Measurements from ENCODE around the gene ATP6V0D1.

DNA sequence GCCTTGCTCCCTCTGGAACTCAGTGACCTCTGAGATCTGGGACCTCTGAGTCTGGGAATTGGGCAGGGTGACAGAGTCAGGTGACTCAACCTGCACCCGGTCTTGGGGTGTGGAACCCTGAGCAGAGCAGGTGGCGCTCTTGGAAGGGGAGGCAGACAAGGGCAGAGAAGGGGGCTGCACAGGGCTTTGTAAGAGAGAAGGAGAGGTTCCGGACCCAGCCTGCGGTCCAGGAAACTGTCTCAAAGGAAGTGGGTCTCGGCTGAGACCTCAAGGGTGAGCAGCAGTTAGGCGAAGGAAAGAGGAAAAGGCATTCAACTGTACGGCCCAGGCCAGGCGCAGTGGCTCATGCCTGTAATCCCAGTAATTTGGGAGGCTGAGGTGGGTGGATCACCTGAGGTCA lies 37.7 kb upstream of the ATP6V0D1 start:
- TF ChIP-seq POLR2A (IDR thresholded peaks at IDR 0.05; ENCODE audit: low read length), result no peak
- no peak for TF ChIP-seq GATA1 (IDR thresholded peaks at IDR 0.05; ENCODE audit: low read depth, low read length)

Data from erythroblast (primary cell).